ENCODE data around the gene NETO2. TPM values are rescaled to one million over a fixed set of nuclear protein-coding genes. Genes with fewer than 3 reads are reported as not detected.

The NETO2 gene
- total and polyA plus RNA-seq, 2 of the 13 experiments (the other 11 are each of a cell fraction or from before 2014, with no cell fraction given) = 8.2 to 13.5 TPM

GRCh38 chr16:47028767-47029377, 114.9 kb downstream of the NETO2 start:
- POLR2A ChIA-PET = no interaction called here
- H3K4me3 ChIP-seq (replicated peaks in 1 of 3; ENCODE audit: insufficient read depth in 1 of 3, low read depth in 2 of 3, low read length in 3 of 3) = no peak overlapping the region
- H4K20me1 ChIP-seq (ENCODE audit: insufficient read depth, low read length) = no peaks in the 10 kb centered on the region
- TF ChIP-seq KLF12 (CRISPR knock-in tag; IDR thresholded peaks at IDR 0.05; ENCODE audit: borderline replicate concordance) (no peak), TCF7L2 (IDR thresholded peaks at IDR 0.05; ENCODE audit: low read depth, low read length) (no peak), PBX3 (CRISPR knock-in tag; IDR thresholded peaks at IDR 0.05; ENCODE audit: borderline replicate concordance) (no peak), ZNF646 (CRISPR knock-in tag; IDR thresholded peaks at IDR 0.05) (no peak), ZBTB38 (CRISPR knock-in tag; IDR thresholded peaks at IDR 0.05) (no peak), MYC (CRISPR knock-in tag; IDR thresholded peaks at IDR 0.05; ENCODE audit: borderline replicate concordance) (no peak)
- WGBS (ENCODE audit: low lambda C conversion rate) = 61% methylated on average over 6 of the region's 6 CpGs
- peaks cover 0 to 10% of the 10 kb centered on the region in 2 experiments; a peak in 2 of 5 replicates for H3K27me3 ChIP-seq (ENCODE audit: control insufficient read depth in 1 of 2, insufficient read depth in 2 of 2, low read length in 2 of 2)
- DNase-seq (ENCODE audit: low spot score) = no peak
- CTCF ChIA-PET (ENCODE audit: low intra/inter-chr PET ratio, low total read pairs) = no interaction called here
- in situ Hi-C loops (cut with HindIII; ENCODE audit: extremely low pct_ligation_motif_present, low pct_unique_long_range_greater_than_20kb) = no loop called here
- H3K36me3 ChIP-seq (replicated peaks in 1 of 2; ENCODE audit: control insufficient read depth in 1 of 2, insufficient read depth in 2 of 2, low read length in 2 of 2) = no peaks in the 10 kb centered on the region
- no peaks in the 10 kb centered on the region for H3K79me2 ChIP-seq (ENCODE audit: insufficient read depth, low read length)
- intact Hi-C loops (cut with micrococcal nuclease; ENCODE audit: unreplicated experiment) = no loop called here
- no peak overlapping the region for H2AFZ ChIP-seq (ENCODE audit: low read length)
- no peak overlapping the region for H3K27ac ChIP-seq (ENCODE audit: extremely low read length, insufficient read depth, low read length)
- H3K9ac ChIP-seq (ENCODE audit: insufficient read depth, low read depth, low read length) = no peak overlapping the region
- H3K4me1 ChIP-seq (ENCODE audit: insufficient read depth, low read length) = no peaks in the 10 kb centered on the region
- no peak for FAIRE-seq
- ATAC-seq = no peak
- BruUV-seq (replicated peaks) = no TSS peak
- H3K9me3 ChIP-seq (ENCODE audit: low read length) = no peaks in the 10 kb centered on the region
- H3K4me2 ChIP-seq (ENCODE audit: low read depth, low read length) = no peak overlapping the region

Other genes starting within 250 kb of the NETO2 start
- gene DNAJA2, start 170.3 kb downstream of the NETO2 start, total RNA-seq (2016; rRNA removed; fragmentation: Illumina TruSeq; extraction: Trizol) = 176 and 181 TPM in 2 replicates
- gene DNAJA2, start 170.3 kb downstream of the NETO2 start, polyA plus RNA-seq (2011; rRNA removed) = 22.0 and 25.4 TPM in 2 replicates

Data from HepG2 (cell line).